ENCODE data around the gene FAM234A. TPM values are rescaled to one million over a fixed set of nuclear protein-coding genes. Genes with fewer than 3 reads are reported as not detected.
A peak's percentile ranks its signal among the peaks of the same experiment; 100 is the strongest.
"Not testable (repeated sequence)": the region's sequence is repeated elsewhere in the genome, so short reads cannot be mapped to it uniquely, and the experiment has no call there.

The FAM234A gene
- total RNA-seq, 6 experiments from 2014 or later: 83.6 to 113 (median 87.7) TPM

DNA sequence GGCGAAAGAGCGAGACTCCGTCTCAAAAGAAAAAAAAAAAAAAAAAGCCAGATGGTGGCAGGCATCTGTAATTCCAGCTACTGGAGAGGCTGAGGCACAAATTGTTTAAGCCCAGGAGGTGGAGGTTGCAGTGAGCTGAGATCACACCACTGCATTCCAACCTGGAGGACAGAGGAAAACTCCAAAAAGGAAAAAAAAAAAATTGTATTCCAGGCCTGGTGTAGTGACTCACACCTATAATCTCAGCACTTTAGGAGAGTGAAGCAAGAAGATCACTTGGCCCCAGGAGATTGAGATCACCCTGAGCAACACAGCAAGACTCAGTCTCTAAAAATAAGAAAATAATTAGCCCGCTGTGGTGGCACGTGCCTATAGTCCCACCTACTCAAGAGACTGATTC lies 34.2 kb upstream of the FAM234A start:
- H3K9me3 Mint-ChIP-seq: no peaks in the 10 kb centered on the region
- no peak overlapping the region for H3K4me3 Mint-ChIP-seq
- peak overlapping the region; percentile 77 for H3K27ac Mint-ChIP-seq
- peaks cover 5% of the 10 kb centered on the region for H3K27me3 Mint-ChIP-seq (ENCODE audit: insufficient read depth)
- TF ChIP-seq, protein P1, sequence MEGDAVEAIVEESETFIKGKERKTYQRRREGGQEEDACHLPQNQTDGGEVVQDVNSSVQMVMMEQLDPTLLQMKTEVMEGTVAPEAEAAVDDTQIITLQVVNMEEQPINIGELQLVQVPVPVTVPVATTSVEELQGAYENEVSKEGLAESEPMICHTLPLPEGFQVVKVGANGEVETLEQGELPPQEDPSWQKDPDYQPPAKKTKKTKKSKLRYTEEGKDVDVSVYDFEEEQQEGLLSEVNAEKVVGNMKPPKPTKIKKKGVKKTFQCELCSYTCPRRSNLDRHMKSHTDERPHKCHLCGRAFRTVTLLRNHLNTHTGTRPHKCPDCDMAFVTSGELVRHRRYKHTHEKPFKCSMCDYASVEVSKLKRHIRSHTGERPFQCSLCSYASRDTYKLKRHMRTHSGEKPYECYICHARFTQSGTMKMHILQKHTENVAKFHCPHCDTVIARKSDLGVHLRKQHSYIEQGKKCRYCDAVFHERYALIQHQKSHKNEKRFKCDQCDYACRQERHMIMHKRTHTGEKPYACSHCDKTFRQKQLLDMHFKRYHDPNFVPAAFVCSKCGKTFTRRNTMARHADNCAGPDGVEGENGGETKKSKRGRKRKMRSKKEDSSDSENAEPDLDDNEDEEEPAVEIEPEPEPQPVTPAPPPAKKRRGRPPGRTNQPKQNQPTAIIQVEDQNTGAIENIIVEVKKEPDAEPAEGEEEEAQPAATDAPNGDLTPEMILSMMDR (IDR thresholded peaks at IDR 0.05): no peak
- H3K4me1 Mint-ChIP-seq (ENCODE audit: low read depth): peaks cover 7% of the 10 kb centered on the region
- peak; percentile 83 for DNase-seq
- H3K36me3 Mint-ChIP-seq (ENCODE audit: low read depth): peaks cover 12% of the 10 kb centered on the region

DNA sequence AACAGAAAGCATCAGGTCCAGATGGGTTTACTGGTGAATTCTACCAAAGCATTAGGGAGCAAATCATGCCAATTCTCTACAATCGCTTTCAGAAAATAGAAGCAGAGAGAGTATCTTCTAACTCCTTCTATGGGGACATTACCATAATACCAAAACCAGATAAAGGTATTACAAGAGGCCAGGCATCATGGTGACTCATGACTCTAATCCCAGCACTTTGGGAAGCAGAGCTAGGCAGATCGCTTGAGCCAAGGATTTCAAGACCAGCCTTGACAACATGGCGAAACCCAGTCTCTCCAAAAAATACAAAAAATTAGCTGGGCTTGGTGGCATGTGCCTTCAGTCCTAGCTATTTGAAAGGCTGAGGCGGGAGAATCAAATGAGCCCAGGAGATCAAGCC lies 31.4 kb upstream of the FAM234A start:
- Mint-ChIP-seq H3K27ac (no peak overlapping the region), H3K36me3 (ENCODE audit: low read depth) (peaks cover 23% of the 10 kb centered on the region), H3K9me3 (no peaks in the 10 kb centered on the region), H3K4me3 (no peak overlapping the region), H3K4me1 (ENCODE audit: low read depth) (peaks cover 7% of the 10 kb centered on the region), H3K27me3 (ENCODE audit: insufficient read depth) (peaks cover 1% of the 10 kb centered on the region; the same call in 1 of the 2 replicates)
- TF ChIP-seq, protein P1 (IDR thresholded peaks at IDR 0.05): no peak
- DNase-seq: no peak

DNA sequence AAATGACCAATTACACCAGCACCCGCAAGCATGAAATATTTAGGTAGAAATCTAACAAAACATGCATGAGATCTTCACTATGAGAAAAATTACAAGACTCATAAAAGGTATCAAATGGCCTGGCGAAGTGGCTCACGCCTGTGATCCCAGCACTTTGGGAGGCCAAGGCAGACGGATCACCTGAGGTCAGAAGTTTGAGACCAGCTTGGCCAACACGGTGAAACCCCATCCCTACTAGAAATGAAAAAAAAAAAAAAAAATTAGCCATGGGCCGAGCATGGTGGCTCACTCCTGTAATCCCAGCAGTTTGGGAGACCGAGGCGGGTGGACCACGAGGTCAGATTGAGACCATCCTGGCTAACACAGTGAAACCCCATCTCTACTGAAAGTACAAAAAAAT lies 30.6 kb upstream of the FAM234A start:
- not testable (repeated sequence) for H3K27me3 Mint-ChIP-seq (ENCODE audit: insufficient read depth); H3K4me1 Mint-ChIP-seq (ENCODE audit: low read depth); H3K27ac Mint-ChIP-seq; H3K9me3 Mint-ChIP-seq; DNase-seq; H3K4me3 Mint-ChIP-seq
- H3K36me3 Mint-ChIP-seq (ENCODE audit: low read depth): peaks cover 23% of the 10 kb centered on the region

DNA sequence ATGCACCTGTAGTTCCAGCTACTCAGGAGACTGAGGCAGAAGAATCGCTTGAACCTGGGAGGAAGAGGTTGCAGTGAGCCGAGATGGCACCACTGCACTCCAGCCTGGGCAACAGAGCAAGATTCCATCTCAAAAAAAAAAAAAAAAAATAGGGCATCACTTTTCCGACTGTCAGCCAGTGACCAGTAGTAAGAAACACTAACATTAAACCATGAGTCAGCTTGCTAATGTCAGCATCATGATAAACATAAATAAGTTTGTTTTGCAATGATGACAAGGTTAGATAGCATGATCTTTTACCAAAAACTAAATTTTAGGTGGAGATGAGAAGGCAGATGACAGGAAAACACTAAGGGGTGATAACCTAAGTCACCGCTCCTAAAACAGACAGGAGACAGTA lies 25.3 kb upstream of the FAM234A start:
- H3K4me3 Mint-ChIP-seq; H3K9me3 Mint-ChIP-seq; DNase-seq; H3K27me3 Mint-ChIP-seq (ENCODE audit: insufficient read depth); H3K27ac Mint-ChIP-seq: not testable (repeated sequence)
- peaks cover 11% of the 10 kb centered on the region for H3K4me1 Mint-ChIP-seq (ENCODE audit: low read depth)
- H3K36me3 Mint-ChIP-seq (ENCODE audit: low read depth): peaks cover 18% of the 10 kb centered on the region

DNA sequence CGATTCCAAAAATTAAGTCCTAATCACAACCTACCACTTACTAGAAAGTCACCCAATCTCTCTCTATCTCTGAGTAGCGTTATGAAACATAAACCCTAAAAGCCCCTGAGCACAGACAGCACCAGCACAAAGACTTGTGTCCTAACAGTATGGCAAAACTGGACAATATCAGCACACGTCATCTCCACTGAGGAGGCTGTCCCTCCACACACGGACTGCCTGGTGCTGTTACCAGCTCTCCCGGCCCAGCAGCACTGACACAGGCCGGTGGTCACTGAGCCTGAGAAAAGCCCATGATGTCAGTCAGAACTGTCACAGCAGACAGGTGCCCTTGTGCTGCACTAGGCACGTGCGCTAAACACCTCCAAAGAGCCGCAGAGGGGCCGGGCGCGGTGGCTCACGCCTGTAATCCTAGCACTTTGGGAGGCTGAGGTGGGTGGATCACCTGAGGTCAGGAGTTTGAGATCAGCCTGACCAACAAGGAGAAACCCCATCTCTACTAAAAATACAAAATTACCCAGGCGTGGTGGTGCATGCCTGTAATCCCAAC lies 22.9 kb upstream of the FAM234A start:
- H3K27me3 Mint-ChIP-seq (ENCODE audit: insufficient read depth); H3K4me3 Mint-ChIP-seq; H3K27ac Mint-ChIP-seq; DNase-seq; H3K9me3 Mint-ChIP-seq: not testable (repeated sequence)
- peaks cover 11% of the 10 kb centered on the region for H3K4me1 Mint-ChIP-seq (ENCODE audit: low read depth)
- H3K36me3 Mint-ChIP-seq (ENCODE audit: low read depth): peaks cover 11% of the 10 kb centered on the region

DNA sequence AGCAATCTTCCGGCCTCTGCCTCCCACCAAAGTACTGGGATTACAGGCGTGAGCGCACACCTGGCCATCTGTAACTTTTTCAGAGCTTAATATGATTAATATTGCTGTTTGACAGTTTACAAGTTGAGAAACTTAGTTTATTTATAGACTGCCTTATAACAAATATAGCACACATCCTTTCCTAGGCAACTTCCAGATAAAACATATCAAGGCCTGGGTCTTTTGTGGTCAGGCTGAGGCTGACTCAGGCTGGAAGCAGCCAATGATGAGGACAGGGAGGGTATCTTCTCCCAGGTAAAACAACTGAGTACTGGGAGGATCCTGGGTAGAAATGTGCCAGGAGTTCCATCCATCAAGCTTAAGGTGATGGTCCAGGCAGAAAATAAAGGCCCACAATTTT lies 21.6 kb upstream of the FAM234A start:
- Mint-ChIP-seq H3K9me3 (no peaks in the 10 kb centered on the region), H3K4me1 (ENCODE audit: low read depth) (peaks cover 11% of the 10 kb centered on the region), H3K27ac (no peak overlapping the region), H3K36me3 (ENCODE audit: low read depth) (peaks cover 10% of the 10 kb centered on the region; the same call in 1 of the 2 replicates), H3K27me3 (ENCODE audit: insufficient read depth) (no peaks in the 10 kb centered on the region; the same call in 1 of the 2 replicates), H3K4me3 (no peak overlapping the region)
- TF ChIP-seq, protein P1 (IDR thresholded peaks at IDR 0.05): no peak
- no peak for DNase-seq

DNA sequence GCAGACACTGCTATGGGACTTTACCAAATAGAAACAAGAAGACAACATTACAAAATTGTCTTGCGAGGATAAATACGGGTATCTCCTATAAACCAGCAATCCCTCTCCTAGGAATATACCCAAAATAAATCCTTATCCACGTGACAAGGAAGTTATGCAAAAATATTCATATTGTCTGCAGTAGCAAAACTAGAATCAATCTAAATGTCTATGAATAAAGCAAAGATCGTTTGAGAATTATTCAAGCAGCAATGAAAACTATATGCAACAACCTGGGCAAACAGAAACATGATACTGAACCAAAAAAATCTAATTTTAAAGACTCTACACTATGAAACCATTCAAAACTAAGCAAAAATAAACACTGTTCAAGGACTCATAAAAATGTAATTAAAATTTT lies 14.6 kb upstream of the FAM234A start:
- Mint-ChIP-seq H3K27me3 (ENCODE audit: insufficient read depth) (no peaks in the 10 kb centered on the region), H3K4me1 (ENCODE audit: low read depth) (no peaks in the 10 kb centered on the region), H3K9me3 (no peaks in the 10 kb centered on the region), H3K36me3 (ENCODE audit: low read depth) (peaks cover 20% of the 10 kb centered on the region), H3K4me3 (no peak overlapping the region), H3K27ac (no peak overlapping the region)
- TF ChIP-seq, protein P1 (IDR thresholded peaks at IDR 0.05): no peak
- DNase-seq: no peak
